Measurements from ENCODE around the gene MAP7D1.

Gene MAP7D1

DNA sequence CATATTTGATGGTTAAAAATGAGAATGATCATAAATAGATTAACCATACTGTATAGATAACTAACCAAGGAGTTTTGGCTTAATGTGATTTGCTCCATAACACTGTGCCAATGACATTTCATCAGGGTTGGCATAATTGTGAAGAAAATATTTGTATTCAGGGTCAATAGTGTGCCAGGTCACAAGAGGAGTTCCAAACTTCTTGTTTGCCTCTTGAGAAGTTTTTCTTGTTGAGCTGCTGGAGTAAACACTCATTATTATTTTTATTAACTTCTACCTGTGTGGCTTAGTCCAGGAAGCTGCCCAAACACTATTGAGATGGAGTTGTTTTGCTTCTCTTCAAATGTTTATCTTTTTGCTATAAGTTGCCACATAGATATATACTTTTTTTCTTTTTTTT lies 7.5 kb downstream of the MAP7D1 start:
- peaks cover 5% of the 10 kb centered on the region; the same call in 1 of the 2 replicates for H3K36me3 ChIP-seq (ENCODE audit: insufficient read depth, low read depth, low read length)
- H3K4me1 ChIP-seq (ENCODE audit: insufficient read depth, low read length): peaks cover 12% of the 10 kb centered on the region
- no peak overlapping the region for H3K27ac ChIP-seq (ENCODE audit: low read length)
- H3K9me3 ChIP-seq (ENCODE audit: insufficient read depth, low read depth, low read length): no peaks in the 10 kb centered on the region
- H3K4me3 ChIP-seq (ENCODE audit: low read length): no peak overlapping the region
- H3K27me3 ChIP-seq (ENCODE audit: insufficient read depth, low read length): no peaks in the 10 kb centered on the region
- no peak overlapping the region for H3K9ac ChIP-seq (ENCODE audit: low read depth, low read length)

GRCh38 chr1:36164361-36164760 lies 8.4 kb downstream of the MAP7D1 start:
- Histone ChIP-seq H3K4me3 (ENCODE audit: low read length) (no peak overlapping the region), H3K9me3 (ENCODE audit: insufficient read depth, low read depth, low read length) (no peaks in the 10 kb centered on the region), H3K27ac (ENCODE audit: low read length) (no peak overlapping the region), H3K27me3 (ENCODE audit: insufficient read depth, low read length) (no peaks in the 10 kb centered on the region), H3K4me1 (ENCODE audit: insufficient read depth, low read length) (peaks cover 12% of the 10 kb centered on the region), H3K36me3 (ENCODE audit: insufficient read depth, low read depth, low read length) (peaks cover 5% of the 10 kb centered on the region; the same call in 1 of the 2 replicates), H3K9ac (ENCODE audit: low read depth, low read length) (no peak overlapping the region)

GRCh38 chr1:36165145-36165544 lies 9.2 kb downstream of the MAP7D1 start:
- H3K27me3 ChIP-seq (ENCODE audit: insufficient read depth, low read length): no peaks in the 10 kb centered on the region
- H3K4me3 ChIP-seq (ENCODE audit: low read length): no peak overlapping the region
- H3K4me1 ChIP-seq (ENCODE audit: insufficient read depth, low read length): peaks cover 12% of the 10 kb centered on the region
- no peak overlapping the region for H3K27ac ChIP-seq (ENCODE audit: low read length)
- H3K9ac ChIP-seq (ENCODE audit: low read depth, low read length): no peak overlapping the region
- H3K36me3 ChIP-seq (ENCODE audit: insufficient read depth, low read depth, low read length): peaks cover 5% of the 10 kb centered on the region; the same call in 1 of the 2 replicates
- no peaks in the 10 kb centered on the region for H3K9me3 ChIP-seq (ENCODE audit: insufficient read depth, low read depth, low read length)

DNA sequence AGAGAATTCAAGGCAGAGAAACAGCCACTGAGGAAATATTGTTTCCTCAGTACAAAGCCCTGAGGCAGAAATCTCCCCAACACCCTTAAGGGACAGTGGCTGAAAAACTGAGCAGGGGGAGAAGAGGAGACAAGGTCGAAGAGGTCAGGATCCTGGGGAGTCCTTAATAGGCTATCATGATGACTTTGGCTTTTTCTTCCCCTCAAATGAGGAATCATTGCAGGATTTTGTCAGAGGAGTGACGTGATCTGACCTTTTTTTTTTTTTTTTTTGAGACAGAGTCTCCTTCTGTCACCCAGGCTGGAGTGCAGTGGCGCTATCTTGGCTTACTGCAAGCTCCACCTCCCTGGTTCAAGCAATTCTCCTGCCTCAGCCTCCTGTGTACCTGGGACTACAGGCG lies 10.2 kb downstream of the MAP7D1 start:
- H3K4me1 ChIP-seq (ENCODE audit: insufficient read depth, low read length): peaks cover 6% of the 10 kb centered on the region
- no peak overlapping the region for H3K4me3 ChIP-seq (ENCODE audit: low read length)
- H3K36me3 ChIP-seq (ENCODE audit: insufficient read depth, low read depth, low read length): peaks cover 7% of the 10 kb centered on the region
- no peak overlapping the region for H3K27ac ChIP-seq (ENCODE audit: low read length)
- H3K9ac ChIP-seq (ENCODE audit: low read depth, low read length): no peak overlapping the region
- H3K9me3 ChIP-seq (ENCODE audit: insufficient read depth, low read depth, low read length): no peaks in the 10 kb centered on the region
- H3K27me3 ChIP-seq (ENCODE audit: insufficient read depth, low read length): no peaks in the 10 kb centered on the region

DNA sequence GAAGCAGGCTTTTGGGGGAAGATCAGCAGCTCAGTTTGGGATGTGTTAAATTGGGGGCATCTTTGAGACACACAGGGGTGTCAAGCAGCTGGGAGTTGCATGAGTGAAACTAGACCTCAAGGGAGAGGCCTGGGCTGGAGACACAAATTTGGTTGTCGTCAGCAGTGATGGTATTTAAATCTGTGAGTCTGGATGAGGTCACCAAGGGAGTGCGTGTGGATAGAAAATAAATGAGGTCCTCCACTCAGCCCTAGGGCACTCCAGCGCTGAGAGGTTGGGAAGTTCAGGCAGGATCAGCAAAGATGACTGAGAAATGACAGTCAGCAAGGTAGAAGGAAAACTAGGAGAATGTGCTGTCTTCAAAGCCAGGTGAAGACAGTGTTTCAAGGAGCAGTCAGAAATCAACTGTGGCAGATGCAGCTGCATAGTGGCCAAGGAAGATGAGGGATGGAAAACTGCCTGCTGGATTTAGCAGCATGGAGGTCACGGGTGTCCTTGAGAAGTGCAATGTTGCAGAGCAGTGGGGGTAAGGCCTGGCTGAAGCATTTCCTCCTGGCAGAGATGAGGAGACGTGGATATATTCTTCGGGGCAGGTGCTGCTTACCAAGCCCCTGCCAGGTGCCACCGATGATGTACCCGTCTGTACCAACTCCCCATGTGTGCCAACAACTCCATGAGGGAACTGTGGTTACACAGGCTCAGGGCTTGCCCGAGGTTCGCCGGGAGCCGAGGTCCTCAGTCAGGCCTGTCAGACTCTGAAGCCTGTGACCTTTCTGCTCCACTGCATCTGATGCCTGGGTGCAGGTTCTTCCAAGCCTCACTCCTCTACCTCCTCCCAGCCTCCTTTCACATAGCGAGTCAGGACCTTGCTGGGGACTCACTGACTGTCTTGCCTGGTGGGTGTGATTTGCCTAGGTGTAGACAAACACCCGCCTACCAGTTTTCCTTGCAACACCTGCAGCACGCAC lies 11.3 kb downstream of the MAP7D1 start:
- no peaks in the 10 kb centered on the region for H3K9me3 ChIP-seq (ENCODE audit: insufficient read depth, low read depth, low read length)
- no peak overlapping the region for H3K9ac ChIP-seq (ENCODE audit: low read depth, low read length)
- no peaks in the 10 kb centered on the region for H3K4me1 ChIP-seq (ENCODE audit: insufficient read depth, low read length)
- H3K27me3 ChIP-seq (ENCODE audit: insufficient read depth, low read length): no peaks in the 10 kb centered on the region
- peaks cover 17% of the 10 kb centered on the region for H3K36me3 ChIP-seq (ENCODE audit: insufficient read depth, low read depth, low read length)
- no peak overlapping the region for H3K4me3 ChIP-seq (ENCODE audit: low read length)
- no peak overlapping the region for H3K27ac ChIP-seq (ENCODE audit: low read length)

DNA sequence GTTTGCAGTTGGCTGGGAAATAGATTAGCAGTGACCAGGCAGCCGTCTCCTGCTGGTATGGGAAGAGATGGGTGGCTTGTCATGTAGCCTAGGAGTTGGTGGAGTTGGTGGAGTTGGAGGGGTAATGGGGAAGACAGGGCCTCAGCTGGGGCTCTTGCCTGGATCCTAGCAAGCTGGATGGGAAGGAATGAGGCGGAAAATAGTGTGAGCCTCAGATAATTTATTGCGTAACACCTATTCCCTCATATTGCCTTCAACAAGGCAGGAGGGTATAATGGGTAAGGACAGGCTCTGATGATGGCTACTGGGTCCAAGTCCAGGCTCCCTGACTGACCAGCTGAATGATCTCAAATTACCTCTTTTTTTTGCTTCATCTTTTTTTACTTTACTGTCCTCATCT lies 12.6 kb downstream of the MAP7D1 start:
- H3K36me3 ChIP-seq (ENCODE audit: insufficient read depth, low read depth, low read length): peaks cover 29% of the 10 kb centered on the region
- H3K9ac ChIP-seq (ENCODE audit: low read depth, low read length): no peak overlapping the region
- H3K4me1 ChIP-seq (ENCODE audit: insufficient read depth, low read length): no peaks in the 10 kb centered on the region; the same call in 1 of the 2 replicates
- no peaks in the 10 kb centered on the region for H3K27me3 ChIP-seq (ENCODE audit: insufficient read depth, low read length)
- no peaks in the 10 kb centered on the region for H3K9me3 ChIP-seq (ENCODE audit: insufficient read depth, low read depth, low read length)
- H3K4me3 ChIP-seq (ENCODE audit: low read length): no peak overlapping the region
- no peak overlapping the region for H3K27ac ChIP-seq (ENCODE audit: low read length)

- no peaks in the 10 kb centered on the region for H3K9me3 ChIP-seq (ENCODE audit: insufficient read depth, low read depth, low read length)
- H3K4me1 ChIP-seq (ENCODE audit: insufficient read depth, low read length): peaks cover 4% of the 10 kb centered on the region; the same call in 1 of the 2 replicates
- H3K36me3 ChIP-seq (ENCODE audit: insufficient read depth, low read depth, low read length): peaks cover 46% of the 10 kb centered on the region
- no peak overlapping the region for H3K4me3 ChIP-seq (ENCODE audit: low read length)
- H3K9ac ChIP-seq (ENCODE audit: low read depth, low read length): no peak overlapping the region
- H3K27me3 ChIP-seq (ENCODE audit: insufficient read depth, low read length): no peaks in the 10 kb centered on the region; the same call in 1 of the 2 replicates
- no peak overlapping the region for H3K27ac ChIP-seq (ENCODE audit: low read length)
Observed at GRCh38 chr1:36170643-36171412, 14.9 kb downstream of the MAP7D1 start.

DNA sequence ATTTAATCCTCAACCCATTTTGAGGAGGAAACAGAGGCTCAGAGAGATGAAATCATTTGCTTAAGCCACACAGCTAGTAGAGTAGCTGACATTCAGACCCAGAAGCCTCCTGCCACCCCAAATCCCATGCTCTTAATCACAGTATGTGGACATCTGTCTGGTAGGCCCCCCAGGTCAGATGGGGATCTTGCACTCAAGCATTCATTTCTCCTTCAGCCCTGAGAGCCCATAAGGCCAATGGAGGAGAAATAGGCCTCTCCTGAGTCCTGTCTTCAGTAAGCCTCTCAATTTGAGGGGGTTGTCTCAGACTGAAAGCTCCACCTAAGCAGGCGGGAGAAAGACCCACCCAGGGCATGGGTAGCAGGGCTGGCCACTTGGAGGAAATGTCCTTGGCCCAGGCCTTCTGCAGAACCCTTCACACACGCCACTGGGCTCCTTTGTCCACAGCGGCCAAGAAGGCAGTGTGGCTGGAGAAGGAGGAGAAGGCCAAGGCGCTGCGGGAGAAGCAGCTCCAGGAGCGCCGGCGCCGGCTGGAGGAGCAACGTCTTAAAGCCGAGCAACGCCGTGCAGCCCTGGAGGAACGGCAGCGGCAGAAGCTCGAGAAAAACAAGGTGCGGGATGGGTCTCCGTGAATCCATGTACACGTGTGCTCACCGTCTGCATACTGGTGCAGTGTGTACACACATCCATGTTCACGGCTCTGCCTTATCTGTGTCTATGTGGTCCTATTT lies 16.2 kb downstream of the MAP7D1 start:
- Histone ChIP-seq H3K4me1 (ENCODE audit: insufficient read depth, low read length) (peaks cover 6% of the 10 kb centered on the region; the same call in 1 of the 2 replicates), H3K27ac (ENCODE audit: low read length) (no peak overlapping the region), H3K27me3 (ENCODE audit: insufficient read depth, low read length) (peaks cover under 1% of the 10 kb centered on the region; the same call in 1 of the 2 replicates), H3K9me3 (ENCODE audit: insufficient read depth, low read depth, low read length) (no peaks in the 10 kb centered on the region), H3K36me3 (ENCODE audit: insufficient read depth, low read depth, low read length) (peaks cover 47% of the 10 kb centered on the region), H3K4me3 (ENCODE audit: low read length) (no peak overlapping the region), H3K9ac (ENCODE audit: low read depth, low read length) (no peak overlapping the region)

- Histone ChIP-seq H3K36me3 (ENCODE audit: insufficient read depth, low read depth, low read length) (peaks cover 46% of the 10 kb centered on the region), H3K4me3 (ENCODE audit: low read length) (no peak overlapping the region), H3K4me1 (ENCODE audit: insufficient read depth, low read length) (peaks cover 13% of the 10 kb centered on the region), H3K27ac (ENCODE audit: low read length) (no peak overlapping the region), H3K9me3 (ENCODE audit: insufficient read depth, low read depth, low read length) (no peaks in the 10 kb centered on the region), H3K9ac (ENCODE audit: low read depth, low read length) (no peak overlapping the region), H3K27me3 (ENCODE audit: insufficient read depth, low read length) (peaks cover 4% of the 10 kb centered on the region; the same call in 1 of the 2 replicates)
Observed at GRCh38 chr1:36172983-36173382, 17.0 kb downstream of the MAP7D1 start.

GRCh38 chr1:36174713-36175112 lies 18.8 kb downstream of the MAP7D1 start:
- Histone ChIP-seq H3K9me3 (ENCODE audit: insufficient read depth, low read depth, low read length) (no peaks in the 10 kb centered on the region), H3K9ac (ENCODE audit: low read depth, low read length) (no peak overlapping the region), H3K27me3 (ENCODE audit: insufficient read depth, low read length) (peaks cover 4% of the 10 kb centered on the region; the same call in 1 of the 2 replicates), H3K27ac (ENCODE audit: low read length) (no peak overlapping the region), H3K36me3 (ENCODE audit: insufficient read depth, low read depth, low read length) (peaks cover 52% of the 10 kb centered on the region), H3K4me3 (ENCODE audit: low read length) (no peak overlapping the region), H3K4me1 (ENCODE audit: insufficient read depth, low read length) (peaks cover 18% of the 10 kb centered on the region)

All from iPS-20b (cell line).